ENCODE data around the gene FKBP8. TPM values are rescaled to one million over a fixed set of nuclear protein-coding genes. Genes with fewer than 3 reads are reported as not detected.
A peak's percentile ranks its signal among the peaks of the same experiment; 100 is the strongest.

FKBP8 gene
- total and polyA plus RNA-seq, 7 donors = 200 to 456 (median 366) TPM

DNA sequence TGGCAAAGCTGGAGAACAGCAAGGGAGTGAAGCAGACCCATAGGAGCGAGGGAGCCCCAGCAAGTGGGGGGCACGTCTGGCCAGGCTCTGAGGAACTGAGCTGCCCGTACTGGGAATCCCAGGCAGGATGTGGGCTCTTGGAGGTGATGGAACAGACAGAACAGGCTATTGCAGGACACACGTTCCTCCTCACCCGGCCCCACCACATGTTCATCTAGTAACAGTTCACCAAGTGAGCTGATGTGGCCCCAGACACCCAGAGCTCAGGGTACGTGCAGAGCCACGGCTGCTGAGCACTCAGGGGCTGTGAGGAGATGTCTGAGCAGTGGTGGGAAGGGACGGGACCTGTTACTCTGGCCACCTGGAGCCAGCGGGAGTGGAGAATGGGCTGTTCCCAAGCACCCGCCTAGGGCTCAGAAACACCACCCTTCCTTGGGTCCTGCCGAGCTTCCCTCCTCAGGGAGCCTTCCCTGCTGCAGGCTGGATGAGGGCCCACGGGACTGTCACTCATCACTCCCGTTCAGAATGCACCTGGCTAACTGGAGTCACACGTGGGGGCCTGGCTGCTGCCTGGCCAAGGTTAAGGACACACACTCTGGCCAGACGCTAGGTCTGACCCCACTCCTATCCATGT lies 39.9 kb downstream of the FKBP8 start:
- H3K4me3 ChIP-seq = no peak overlapping the region
- peak overlapping the region; percentile 64 to 74 (median 70) for H3K27ac ChIP-seq
- H3K9me3 ChIP-seq = no peaks in the 10 kb centered on the region
- DNase-seq = no peak
- WGBS, 2 donors = 44 to 62% methylated on average over 15 of the region's 15 CpGs
- intact Hi-C loops (cut with DNase I) = loop anchor here (10.0 kb wide), 1 partner anchor 49 kb away; no protein-coding TSS in a partner anchor
- no peak for TF ChIP-seq POLR2AphosphoS5 (IDR thresholded peaks at IDR 0.05)
- no peak for TF ChIP-seq EP300 (IDR thresholded peaks at IDR 0.05)
- TF ChIP-seq, protein P1, sequence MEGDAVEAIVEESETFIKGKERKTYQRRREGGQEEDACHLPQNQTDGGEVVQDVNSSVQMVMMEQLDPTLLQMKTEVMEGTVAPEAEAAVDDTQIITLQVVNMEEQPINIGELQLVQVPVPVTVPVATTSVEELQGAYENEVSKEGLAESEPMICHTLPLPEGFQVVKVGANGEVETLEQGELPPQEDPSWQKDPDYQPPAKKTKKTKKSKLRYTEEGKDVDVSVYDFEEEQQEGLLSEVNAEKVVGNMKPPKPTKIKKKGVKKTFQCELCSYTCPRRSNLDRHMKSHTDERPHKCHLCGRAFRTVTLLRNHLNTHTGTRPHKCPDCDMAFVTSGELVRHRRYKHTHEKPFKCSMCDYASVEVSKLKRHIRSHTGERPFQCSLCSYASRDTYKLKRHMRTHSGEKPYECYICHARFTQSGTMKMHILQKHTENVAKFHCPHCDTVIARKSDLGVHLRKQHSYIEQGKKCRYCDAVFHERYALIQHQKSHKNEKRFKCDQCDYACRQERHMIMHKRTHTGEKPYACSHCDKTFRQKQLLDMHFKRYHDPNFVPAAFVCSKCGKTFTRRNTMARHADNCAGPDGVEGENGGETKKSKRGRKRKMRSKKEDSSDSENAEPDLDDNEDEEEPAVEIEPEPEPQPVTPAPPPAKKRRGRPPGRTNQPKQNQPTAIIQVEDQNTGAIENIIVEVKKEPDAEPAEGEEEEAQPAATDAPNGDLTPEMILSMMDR (IDR thresholded peaks at IDR 0.05) = no peak
- TF ChIP-seq POLR2A (IDR thresholded peaks at IDR 0.05) = no peak
- peaks cover 0 to 100% (median 98%) of the 10 kb centered on the region in 4 donors for H3K4me1 ChIP-seq
- no peaks in the 10 kb centered on the region for H3K27me3 ChIP-seq
- H3K36me3 ChIP-seq = no peaks in the 10 kb centered on the region

DNA sequence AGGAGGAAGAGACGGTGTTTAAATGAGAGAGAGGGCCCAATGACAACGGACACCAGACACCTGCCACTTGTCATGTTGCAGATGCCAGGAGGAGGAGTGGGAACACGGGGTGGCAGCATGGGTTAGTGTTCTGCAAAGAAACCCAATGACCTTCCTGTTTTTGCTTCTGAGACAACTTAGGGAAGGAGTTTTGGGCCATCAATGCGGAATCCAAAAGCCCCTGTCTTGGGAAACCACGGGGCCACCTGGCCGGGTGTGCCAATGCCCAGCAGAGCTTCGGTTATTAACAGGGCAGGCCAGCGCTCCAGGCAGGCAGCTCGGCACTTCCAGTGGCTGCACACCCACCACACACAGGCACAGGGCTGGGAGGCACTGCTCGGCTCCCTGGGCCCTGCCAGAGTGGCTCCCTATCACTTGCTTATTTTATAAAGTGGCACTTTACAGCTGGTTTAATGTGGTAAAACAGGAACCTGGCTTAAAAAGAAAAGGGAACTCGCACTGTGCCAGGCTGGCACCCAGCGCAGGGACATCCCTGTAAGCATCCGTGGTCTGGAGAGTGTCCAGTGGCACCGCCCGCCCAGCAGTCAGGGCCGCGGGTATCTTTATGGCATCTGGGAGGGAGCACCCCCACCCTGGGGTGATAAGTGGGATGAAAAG lies 40.6 kb downstream of the FKBP8 start:
- H3K36me3 ChIP-seq = no peaks in the 10 kb centered on the region
- no peaks in the 10 kb centered on the region for H3K27me3 ChIP-seq
- H3K4me1 ChIP-seq = peaks cover 0 to 99% (median 93%) of the 10 kb centered on the region in 4 donors
- H3K9me3 ChIP-seq = no peaks in the 10 kb centered on the region
- peak overlapping the region; percentile 64 to 74 (median 70) for H3K27ac ChIP-seq
- 46 to 47% methylated on average over 17 of the region's 17 CpGs for WGBS, 2 donors
- peak; percentile 84 for DNase-seq
- intact Hi-C loops (cut with DNase I) = loop anchor here (10.0 kb wide), 1 partner anchor 48 kb away; no protein-coding TSS in a partner anchor
- TF ChIP-seq POLR2A (IDR thresholded peaks at IDR 0.05) (no peak), POLR2AphosphoS5 (IDR thresholded peaks at IDR 0.05) (peak in 2 of 4 donors; percentile 21 to 39)
- TF ChIP-seq, protein P1 (IDR thresholded peaks at IDR 0.05) = no peak
- no peak overlapping the region for H3K4me3 ChIP-seq

DNA sequence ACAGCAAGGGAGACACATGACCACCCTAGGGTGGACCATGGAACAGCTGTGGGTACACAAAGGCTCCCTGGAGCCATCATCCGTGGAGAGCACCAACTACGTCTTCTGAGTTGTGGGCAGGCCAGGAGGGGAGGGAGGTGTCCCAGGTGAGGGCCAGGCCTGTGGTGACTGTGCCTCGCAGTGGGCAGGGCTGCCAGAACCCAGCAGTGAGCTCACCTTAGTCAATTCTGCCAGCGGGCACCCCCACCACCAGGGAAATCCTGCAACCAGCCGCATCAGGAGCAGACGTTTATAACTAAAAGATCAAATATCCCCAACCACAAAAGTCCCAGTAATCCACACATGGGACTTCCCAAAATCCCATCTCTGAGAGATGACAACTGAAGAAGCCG lies 41.1 kb downstream of the FKBP8 start:
- 76 to 81% methylated on average over 7 of the region's 7 CpGs for WGBS, 2 donors
- no peaks in the 10 kb centered on the region for H3K27me3 ChIP-seq

DNA sequence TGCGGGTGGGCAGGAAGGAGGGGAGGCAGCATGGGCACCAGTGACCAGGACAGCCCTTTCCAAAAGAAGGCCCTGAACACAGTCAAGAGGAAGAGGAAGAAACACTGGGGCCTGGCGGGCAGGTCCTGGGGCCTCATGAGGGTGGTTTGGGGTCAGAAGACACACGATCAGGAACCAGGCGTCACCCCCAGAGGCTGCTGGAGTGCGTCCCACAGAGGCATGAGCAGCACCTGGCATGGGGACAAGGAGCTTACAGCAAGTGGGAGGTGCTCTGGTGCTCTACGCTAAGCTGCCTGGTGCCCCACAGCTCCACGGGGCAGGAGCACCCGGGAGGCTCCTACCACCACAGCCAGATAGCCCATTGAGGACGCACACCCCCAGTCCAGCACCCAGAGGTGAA lies 41.5 kb downstream of the FKBP8 start:
- WGBS, 2 donors = 51 to 79% methylated on average over 9 of the region's 9 CpGs
- H3K27me3 ChIP-seq = no peaks in the 10 kb centered on the region
- H3K27ac ChIP-seq = peak overlapping the region; percentile 64 to 74 (median 70)
- TF ChIP-seq POLR2A (IDR thresholded peaks at IDR 0.05) (no peak), POLR2AphosphoS5 (IDR thresholded peaks at IDR 0.05) (peak in 2 of 4 donors; percentile 7 to 23), EP300 (IDR thresholded peaks at IDR 0.05) (no peak)
- TF ChIP-seq, protein P1 (IDR thresholded peaks at IDR 0.05) = no peak
- DNase-seq = peak; percentile 89
- H3K4me1 ChIP-seq = peaks cover 0 to 95% (median 85%) of the 10 kb centered on the region in 4 donors
- H3K9me3 ChIP-seq = no peaks in the 10 kb centered on the region
- intact Hi-C loops (cut with DNase I) = loop anchor here (10.0 kb wide), 1 partner anchor 47 kb away; no protein-coding TSS in a partner anchor
- H3K4me3 ChIP-seq = no peak overlapping the region
- H3K36me3 ChIP-seq = no peaks in the 10 kb centered on the region

More for the DNA sequence above, 41.1 kb downstream of the FKBP8 start:
- intact Hi-C loops (cut with DNase I) = loop anchor here (10.0 kb wide), 1 partner anchor 47 kb away; no protein-coding TSS in a partner anchor
- no peaks in the 10 kb centered on the region for H3K36me3 ChIP-seq
- no peak overlapping the region for H3K4me3 ChIP-seq
- H3K9me3 ChIP-seq = no peaks in the 10 kb centered on the region
- peak overlapping the region; percentile 64 to 74 (median 70) for H3K27ac ChIP-seq
- no peak for DNase-seq
- no peak for TF ChIP-seq EP300 (IDR thresholded peaks at IDR 0.05)
- TF ChIP-seq POLR2A (IDR thresholded peaks at IDR 0.05) = no peak
- TF ChIP-seq POLR2AphosphoS5 (IDR thresholded peaks at IDR 0.05) = no peak
- H3K4me1 ChIP-seq = peaks cover 0 to 96% (median 88%) of the 10 kb centered on the region in 4 donors

DNA sequence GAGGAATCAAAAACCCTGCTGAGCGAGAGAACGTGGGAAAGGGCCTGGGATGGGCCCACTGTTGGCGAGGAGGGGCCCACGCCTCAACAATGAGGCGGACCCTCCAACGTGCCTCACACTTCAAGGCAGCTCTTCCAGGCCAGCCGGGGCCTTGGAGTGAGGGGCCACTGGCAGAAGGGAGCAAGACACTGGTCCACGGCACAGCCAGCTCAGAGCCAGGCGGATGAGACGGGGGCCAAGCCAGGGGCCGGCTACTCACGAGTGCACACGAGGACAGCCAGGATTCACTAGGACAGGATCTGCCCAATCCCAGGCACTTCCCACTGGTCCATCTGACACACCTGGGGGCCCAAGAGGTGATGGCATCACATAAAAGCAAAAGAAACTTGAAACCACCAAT lies 42.0 kb downstream of the FKBP8 start:
- no peaks in the 10 kb centered on the region for H3K36me3 ChIP-seq
- H3K4me1 ChIP-seq = peaks cover 0 to 94% (median 84%) of the 10 kb centered on the region in 4 donors
- intact Hi-C loops (cut with DNase I) = loop anchor here (10.0 kb wide), 1 partner anchor 47 kb away; no protein-coding TSS in a partner anchor
- H3K4me3 ChIP-seq = no peak overlapping the region
- DNase-seq = no peak
- H3K27me3 ChIP-seq = no peaks in the 10 kb centered on the region
- WGBS, 2 donors = 85 to 93% methylated on average over 13 of the region's 13 CpGs
- no peak for TF ChIP-seq POLR2A (IDR thresholded peaks at IDR 0.05)
- H3K9me3 ChIP-seq = no peaks in the 10 kb centered on the region
- peak overlapping the region; percentile 64 to 74 (median 70) for H3K27ac ChIP-seq

Measured in sigmoid colon (tissue), 7 donors.